IPS-NIHi7 (cell line): ENCODE measurements around the gene KCNK2.

Experiments
- DNase-seq: peaks from one replicate; pipeline ENCODE4 v3.0.0; 2012; ENCODE audit warnings: mixed read lengths; ENCODE audit errors: extremely low spot score

KCNK2 gene, protein sequence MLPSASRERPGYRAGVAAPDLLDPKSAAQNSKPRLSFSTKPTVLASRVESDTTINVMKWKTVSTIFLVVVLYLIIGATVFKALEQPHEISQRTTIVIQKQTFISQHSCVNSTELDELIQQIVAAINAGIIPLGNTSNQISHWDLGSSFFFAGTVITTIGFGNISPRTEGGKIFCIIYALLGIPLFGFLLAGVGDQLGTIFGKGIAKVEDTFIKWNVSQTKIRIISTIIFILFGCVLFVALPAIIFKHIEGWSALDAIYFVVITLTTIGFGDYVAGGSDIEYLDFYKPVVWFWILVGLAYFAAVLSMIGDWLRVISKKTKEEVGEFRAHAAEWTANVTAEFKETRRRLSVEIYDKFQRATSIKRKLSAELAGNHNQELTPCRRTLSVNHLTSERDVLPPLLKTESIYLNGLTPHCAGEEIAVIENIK

DNA sequence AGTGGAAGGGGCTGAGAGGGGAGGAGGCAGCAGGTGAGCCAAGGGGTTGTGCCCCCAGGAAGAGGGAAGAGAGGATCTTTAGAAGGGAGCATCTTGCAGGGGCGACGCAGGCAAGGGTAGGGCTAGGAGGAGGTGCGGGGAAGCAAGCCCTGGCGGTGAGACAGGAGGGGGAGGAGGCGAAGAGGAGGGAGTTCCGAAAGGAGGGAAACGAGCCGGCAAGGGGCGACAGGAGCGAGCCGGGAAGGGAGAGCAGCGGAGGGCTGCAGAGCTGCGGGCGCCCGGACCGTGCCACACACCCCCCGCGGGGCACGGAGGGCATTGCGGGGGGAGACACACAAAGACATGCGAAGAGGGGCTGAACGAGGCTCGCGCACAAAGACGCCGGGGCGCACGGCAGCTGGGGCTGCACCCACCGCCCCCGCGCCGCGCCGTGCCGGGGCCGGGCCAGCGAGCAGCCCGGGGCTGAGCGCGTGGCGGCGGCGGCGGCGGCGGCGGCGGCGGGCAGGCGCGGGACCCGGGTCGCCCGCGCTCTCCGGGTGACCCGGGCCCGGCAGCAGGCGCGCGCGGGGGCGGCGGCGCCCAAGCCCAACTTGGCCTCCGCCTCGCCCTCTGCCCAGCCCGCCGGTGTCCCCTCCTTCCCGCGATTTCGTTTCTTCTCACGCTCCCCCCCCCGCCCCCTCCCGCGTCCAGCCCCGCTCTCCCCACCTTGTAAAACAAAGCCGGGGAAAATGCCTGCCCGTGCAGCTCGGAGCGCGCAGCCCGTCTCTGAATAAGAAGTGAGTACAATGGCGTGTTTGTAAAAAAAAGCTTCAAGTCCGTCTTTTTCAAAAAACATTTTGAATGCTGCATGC lies at the start of gene KCNK2:
TSS of gene KCNK2 (plus strand) at position 206 of the 851 bp plus-strand sequence. CDS start 649 bp downstream, outside the sequence.
- DNase-seq: peak; percentile 66

DNA sequence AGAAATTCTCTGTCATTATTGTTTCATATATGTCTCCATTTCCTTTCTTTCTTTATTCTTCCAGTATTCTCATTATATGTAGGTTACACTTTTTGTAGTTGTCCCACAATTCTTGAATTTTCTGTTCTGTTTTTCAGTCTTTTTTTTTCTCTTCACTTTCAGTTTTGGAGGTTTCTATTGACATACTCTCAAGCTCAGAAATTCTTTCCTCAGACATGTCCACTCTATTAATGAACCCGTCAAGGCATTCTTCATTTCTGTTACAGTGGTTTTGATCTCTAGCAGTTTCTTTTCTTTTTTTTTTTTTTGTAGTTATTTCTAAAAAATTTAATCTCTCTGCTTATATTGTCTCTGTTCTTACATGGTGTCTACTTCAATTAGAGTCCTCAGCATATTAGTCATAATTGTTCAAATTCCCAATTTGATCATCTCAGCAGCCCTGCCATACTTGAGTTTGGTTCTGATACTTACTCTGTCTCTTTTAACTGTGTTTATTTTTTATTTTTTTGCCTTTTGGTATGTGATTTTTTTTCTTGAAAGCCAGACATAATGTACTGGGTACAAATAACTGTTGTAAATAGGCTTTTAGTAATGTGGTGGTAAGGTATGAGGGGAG lies 49.5 kb upstream of the KCNK2 start:
- no peak for DNase-seq

DNA sequence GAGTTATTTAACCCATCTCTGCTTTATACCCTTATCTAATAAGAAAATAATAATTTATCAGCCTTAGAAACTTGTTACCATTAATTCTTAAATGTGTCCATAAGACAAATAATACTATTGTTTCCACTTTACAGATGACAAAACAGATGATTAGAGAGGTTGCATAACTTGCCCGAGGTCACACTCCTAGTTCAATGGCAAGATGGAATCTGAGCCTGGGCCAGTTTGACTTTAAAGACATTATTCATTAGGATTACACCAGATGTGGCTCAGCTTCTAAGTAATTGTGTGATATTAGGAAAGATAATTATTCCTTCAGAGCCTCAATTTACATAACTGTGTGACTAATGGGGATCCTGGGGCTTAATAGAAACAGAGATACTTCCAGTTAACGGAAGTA lies 42.3 kb upstream of the KCNK2 start:
- DNase-seq: no peak

DNA sequence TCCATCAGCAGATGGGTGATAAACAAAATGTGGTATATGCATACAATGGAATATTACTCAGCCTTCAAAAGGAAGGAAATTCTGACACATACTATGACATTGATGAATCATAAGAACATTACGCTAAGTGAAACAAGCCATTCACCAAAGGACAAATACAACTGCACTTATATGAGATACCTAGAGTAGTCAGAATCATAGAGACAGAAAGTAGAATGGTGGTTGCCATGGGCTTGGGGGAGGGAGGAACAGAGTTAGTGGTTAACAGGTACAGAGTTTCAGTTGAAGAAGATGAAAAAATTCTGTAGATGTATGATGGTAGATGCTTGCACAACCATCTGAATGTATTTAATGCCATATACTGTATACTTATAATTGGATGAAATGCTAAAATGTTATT lies 39.1 kb upstream of the KCNK2 start:
- no peak for DNase-seq

DNA sequence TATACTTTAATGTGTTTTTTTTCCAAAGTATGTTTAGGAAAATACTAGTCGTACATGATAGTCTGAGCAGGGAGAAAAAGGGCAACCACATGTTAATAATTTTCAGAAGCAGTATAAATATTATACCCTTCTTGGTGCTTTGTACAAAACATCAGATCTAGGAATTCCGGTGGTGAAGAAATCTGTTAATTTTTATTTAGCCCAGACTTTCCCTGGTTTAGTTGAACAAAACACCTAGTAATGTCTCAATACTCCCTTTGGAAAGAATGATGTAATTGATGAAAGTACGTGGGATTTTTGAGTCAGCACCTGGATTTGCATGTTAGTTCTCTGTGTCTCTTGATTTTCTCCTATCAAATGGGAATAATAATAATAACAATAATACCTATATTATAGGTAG lies 38.4 kb upstream of the KCNK2 start:
- no peak for DNase-seq

DNA sequence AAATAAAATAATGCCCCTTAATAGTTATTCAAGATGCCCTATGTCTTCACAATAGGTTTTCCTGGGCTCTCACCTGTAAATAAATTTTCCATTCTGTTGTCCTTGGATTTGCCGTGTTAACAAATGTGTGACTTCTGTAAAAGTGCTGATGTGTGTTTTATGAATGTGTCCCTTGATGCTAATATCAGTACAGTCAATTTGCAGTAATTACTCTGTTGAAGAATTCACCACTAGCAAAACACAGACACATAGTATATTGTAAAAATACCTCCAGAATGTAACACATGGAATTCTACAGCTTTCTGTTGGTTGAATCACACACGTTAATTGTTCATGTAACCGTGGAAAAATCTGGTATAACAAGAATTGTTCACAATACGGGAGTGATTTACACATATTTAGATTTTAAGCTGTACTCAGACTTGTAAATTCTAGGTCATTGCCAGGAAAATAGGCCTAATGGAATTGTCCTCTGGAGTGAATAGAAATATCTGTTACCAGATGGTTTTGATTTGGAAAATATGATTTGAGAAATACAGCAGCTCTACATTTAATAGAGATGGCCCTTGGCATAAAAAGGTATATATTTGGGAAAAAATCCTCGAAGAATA lies 36.7 kb upstream of the KCNK2 start:
- no peak for DNase-seq

DNA sequence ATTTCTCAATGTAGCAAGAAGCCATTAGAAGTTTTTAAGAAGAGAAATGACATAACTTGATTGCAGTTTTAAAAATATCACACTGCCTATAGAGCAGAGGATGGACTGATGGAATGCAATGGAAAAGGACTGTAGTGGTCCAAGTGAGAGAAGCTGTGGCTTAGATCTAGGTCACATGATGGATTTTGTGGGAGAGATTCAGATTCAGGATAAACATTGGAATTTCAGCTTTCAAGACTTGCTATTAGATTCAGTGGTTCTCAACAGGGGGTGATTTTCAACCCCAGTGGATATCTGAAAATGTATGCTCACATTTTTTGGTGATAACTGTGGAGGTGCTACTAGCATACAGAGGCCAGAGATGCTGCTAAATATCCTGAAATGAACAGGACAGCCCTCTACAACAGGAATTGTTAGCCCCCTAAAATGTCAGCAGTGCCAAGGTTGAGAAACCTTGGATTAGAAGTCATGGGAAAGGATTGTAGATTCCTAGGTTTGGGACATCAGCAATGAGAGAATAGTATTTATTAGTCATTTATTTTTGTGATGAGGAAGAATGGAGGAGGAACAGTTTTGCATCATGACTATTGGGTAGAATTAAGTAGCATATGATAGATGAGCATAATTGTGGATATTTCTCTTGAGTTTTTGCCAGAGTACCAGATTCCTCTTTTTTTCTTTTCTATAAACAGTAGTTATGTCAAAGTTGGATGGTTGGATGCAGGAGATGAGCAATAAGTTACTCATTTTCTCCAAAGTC lies 30.1 kb upstream of the KCNK2 start:
- DNase-seq: no peak

DNA sequence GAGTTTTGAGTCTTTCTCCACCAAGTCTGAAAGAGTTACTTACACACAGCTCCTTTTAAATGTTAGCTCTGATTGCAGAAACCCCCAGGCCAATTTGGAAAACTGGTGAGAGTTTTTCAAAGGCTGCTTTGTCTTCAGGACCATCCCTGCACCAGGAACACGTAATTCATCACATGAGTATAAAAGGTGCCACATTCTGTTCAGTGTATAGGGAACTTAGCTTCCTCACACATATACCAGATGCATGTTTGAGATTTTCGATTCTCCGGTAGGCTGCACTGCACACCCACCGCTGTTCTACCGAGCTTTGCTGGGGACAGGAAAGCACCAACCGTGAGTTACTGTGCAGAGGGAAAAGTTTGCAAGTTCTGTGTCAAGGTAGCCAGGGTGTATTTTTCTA lies 28.3 kb upstream of the KCNK2 start:
- no peak for DNase-seq

DNA sequence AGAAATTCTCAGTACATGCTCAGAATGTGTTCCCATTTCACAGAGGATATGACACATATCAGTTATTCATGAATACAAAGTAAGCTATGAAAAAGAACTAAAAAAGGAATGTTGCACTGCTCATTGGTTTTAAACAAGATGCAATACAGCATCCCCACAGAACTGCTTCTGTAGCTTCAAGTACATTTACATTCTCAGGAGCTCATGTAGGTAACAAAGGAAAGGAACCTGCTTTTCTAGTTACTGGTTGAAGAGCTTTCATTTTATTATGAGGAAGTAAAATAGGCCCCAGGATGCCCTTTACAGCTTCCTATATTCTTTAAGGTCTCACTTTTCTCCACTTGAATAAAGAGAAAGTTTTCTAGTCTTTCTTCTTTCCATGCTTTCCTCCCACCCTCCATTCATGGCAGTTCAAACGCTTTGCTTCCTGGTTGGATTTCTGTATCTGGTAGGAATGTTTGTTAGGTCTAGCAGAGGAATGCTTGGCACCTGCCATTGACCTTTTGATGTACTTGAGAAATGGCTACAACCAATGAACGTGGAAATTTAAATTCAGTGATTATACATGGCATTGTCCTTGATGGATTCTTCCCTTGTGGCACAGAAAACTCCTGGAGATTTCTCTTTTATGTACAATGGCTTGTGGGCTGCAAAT lies 27.1 kb upstream of the KCNK2 start:
- DNase-seq: no peak

DNA sequence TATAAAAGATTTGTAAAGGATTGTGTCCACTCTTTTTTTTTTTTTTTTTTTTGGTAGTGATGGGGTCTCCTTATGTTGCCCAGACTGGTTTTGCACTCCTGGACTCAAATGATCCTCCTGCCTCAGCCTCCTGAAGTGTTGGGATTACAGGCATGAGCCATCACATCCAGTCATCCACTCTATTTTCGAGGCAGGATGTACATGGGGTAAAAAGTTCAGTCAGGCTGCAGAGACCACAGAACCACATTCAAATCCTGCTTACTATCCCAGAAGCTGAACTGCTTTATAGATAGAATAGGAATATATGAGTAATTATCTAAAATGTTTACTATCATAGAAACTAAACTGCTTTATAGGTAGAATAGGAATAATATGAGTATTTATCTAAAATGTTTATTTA lies 26.0 kb upstream of the KCNK2 start:
- DNase-seq: no peak

DNA sequence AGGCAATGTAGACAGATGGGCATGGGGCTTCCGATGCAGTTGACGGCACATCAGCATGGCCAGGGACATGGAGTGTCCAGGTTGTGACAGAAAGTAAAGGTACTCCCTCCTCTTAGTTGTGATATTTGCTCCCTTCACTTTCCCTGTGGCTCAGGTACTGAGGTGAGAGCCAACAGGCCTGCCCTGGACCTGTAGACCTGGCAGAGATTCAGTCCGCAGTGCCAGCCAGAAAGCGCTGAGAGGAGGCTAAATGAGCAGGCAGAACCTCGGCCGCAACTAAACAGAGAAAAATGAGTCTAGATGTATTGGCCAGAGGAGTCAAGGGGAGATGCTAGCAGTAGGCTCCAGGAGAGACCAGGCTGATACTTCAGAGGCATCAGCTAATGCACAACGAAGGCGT lies 22.6 kb upstream of the KCNK2 start:
- DNase-seq: no peak

DNA sequence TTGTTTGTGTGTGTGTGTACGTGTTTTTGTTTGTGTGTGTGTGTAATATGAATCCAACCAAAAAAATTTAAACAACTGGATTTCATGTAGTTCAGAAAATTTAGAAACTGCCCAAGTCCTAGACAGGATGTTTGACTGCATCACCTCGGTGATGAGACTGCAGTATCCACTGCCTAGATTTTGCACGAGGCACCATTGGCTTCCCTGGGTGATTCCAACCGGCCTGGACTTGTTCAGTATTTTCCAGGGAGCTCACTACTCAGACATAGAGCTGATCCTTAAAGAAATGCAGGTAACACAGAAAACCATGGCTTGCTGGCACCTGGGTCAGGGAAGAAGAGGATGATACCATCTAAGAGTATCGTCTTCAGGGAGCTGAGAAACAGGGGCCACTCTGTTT lies 18.2 kb upstream of the KCNK2 start:
- no peak for DNase-seq

DNA sequence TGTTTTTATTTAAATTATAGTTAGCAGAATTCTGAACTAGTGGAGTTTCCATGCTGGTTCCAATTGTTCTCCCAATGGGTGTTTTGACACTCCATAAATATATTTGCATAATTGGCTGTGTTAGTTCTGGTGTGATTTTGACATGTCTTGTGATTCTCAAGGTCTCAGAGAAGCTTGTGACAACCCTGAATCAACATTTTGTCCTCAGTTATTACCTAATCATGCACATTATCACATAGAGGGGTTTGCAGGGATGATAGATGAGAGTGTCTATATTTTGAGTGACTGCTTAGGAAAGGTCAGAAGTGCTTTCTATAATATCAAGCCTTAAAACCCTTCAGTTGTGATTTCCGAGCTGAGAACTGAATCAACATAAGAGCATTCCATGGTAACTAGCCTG lies 11.5 kb upstream of the KCNK2 start:
- no peak for DNase-seq

DNA sequence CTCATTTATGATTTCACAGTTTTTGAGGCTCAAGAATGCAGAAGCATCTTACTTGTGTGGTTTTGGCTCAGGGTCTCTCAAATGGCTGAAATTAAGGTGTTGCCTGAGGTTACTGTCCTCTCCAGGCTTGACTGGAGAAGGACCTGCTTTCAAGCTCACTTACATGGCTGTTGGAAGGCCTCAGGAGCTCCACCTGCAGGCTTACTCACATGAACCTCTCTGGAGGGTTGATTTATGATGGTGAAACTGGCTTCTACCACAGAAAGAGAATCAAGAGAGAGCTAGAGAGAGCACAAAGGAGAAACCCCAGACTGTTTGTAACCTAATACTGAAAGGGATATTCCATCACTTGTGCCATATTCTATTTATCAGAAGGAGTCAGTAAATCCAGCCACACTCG lies 6.2 kb upstream of the KCNK2 start:
- DNase-seq: peak; percentile 51

DNA sequence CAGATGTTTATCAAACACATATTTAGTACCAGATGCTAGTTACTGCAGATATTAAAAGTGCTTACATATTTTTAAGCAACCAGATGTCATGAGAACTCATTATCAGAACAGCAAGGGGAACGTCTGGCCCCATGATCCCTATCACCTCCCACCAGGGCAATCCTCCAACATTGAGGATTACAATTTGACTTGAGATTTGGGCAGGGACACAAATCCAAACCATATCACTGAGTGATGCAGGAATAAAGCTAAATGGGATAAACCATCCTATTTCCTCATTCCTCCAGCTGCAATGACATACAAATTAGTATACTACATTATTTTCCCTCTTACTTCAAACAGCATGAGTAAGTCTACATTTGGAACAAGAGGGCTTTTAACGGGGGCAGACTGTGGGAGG lies 3.1 kb upstream of the KCNK2 start:
- no peak for DNase-seq

DNA sequence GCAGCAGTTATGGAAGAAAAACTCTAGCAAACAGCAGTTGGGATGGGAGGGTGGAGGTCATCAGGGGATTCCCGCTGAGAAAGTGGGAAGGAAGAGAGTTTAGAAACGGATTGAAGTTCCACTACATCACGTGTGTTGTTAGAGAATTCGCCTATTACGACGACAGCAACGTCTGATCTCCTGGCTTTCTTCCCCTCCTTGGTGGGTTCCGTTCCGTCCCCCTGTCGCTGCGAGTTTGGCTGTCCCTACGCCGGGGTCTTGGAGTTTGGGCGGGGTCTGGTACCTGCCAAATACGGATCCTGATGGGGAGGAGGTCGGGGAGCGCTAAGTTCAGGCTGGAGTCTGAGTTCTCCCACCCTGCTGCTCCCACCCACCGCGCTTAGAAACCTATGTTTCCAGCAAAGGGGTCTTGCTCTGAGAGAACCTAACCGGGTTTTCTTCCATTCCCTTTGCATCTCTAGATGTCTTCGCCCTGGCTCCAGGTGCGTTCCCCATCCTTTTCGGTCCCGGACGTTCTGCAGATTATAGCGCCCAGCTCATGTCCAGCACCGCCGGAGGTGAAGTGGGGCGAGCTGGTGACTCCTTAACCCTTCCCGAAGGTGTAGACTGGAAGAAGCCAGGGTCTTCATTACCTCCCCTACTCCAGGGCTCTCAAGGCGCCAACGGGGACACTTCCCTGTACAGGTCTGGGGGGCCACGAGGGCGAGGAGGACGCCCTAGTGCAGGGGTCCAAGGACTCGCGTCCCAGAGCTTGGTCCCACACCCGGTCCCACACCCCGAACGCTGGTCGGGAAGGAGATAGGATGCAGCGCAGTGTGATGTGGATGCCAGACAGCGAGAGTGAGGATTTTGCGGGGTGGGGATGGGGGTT lies 641 bp upstream of the KCNK2 start:
- peak; percentile 20 for DNase-seq

DNA sequence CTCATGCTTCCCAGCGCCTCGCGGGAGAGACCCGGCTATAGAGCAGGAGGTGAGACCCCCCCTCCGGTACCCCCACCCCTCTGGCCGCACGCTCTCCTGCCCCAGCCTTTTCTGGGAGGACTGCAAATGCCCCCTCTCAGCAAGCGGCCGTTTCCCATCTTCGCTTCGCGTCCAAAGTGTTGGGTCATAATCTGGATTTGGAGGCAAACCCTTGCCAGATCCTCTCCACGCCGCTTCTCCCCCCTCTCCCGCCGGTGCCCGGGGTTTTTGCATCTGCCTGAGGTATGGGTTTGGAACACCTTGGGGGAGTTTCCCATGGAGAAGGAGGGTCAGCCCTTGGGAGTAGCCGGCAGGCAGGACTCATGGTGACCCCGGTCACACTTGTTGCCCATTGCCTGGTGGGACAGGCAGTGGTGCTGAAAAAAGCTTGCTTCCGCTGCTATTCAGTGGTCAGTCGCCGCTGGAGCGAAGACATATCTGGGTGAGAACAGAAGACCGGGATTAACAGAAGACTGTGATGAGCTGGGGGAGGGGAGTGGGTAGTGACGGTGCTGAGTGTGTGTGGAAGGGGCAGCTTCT lies 935 bp downstream of the KCNK2 start:
- DNase-seq: peak; percentile 29

DNA sequence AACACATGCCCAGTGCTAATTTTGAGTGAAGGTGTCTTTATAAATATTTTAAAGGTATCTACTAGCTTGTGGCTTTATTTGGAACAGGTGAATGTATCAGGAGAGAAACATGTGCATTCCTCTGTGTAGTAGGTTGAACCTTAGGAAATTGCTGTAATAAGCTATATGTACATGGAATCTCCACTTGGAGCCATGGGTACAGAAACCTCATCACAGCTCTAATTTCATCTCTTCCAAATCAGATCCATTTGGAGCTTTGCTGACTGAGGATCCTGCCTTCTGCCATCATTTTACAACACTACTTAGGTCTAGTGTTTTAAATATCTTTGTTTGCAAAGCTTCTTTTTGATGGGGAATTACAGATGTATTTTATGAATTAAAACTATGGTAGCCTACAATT lies 2.1 kb downstream of the KCNK2 start:
- DNase-seq: no peak

DNA sequence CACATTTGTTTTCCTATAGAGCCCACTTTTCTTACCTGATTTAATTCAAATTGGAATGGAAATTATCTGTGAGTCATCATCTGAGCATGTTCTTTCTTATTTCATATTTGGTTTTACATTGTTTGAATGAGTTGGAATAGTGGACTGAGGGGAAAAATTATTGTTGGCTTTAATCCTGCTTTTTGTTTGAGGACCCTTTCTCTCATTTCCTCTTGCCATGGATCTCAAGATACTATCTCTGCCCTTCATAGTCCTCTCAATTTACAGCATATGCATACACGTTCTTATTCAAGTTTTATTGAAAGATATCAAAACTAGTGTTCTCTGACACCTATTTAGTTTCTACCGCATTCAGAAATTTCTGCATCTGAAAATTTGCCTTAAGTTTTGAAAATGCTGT lies 5.1 kb downstream of the KCNK2 start:
- no peak for DNase-seq

DNA sequence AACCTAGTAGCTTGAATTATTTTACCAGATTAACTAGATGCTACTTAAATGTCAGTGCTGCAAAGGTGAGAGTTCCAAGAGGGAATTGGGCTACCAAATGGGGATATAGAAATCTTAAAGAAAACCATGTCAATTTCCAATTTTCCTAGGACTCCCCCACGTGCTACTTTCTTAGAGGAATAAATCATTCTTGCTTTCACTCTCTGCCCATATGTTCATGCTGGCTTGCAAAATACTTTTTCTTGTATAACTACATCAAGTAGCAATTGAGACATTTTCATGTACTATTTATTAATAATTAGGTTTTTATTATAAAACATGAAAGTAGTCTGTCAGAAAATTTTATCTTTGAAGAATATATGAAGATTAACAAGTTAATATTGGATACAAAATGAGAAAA lies 11.8 kb downstream of the KCNK2 start:
- DNase-seq: no peak
